GM18951 (cell line): Measurements from ENCODE around the gene INPP4B.

Source experiments
- POLR2A ChIP-seq: IDR thresholded peaks from 4 replicates; pipeline ENCODE4 v1.6.1; 2011; ENCODE audit warnings: mild to moderate bottlenecking; ENCODE audit not compliant: insufficient read length, insufficient read depth; ENCODE audit errors: extremely low read depth
- in situ Hi-C: fragments of 300-500 bp; cut with MboI; formaldehyde crosslinking; loops from one replicate; pipeline ENCODE4 v1.12.0; 2022; ENCODE audit warnings: low sequenced_read_pairs, mixed read lengths, inconsistent platforms; ENCODE audit not compliant: unreplicated experiment

The INPP4B gene

DNA sequence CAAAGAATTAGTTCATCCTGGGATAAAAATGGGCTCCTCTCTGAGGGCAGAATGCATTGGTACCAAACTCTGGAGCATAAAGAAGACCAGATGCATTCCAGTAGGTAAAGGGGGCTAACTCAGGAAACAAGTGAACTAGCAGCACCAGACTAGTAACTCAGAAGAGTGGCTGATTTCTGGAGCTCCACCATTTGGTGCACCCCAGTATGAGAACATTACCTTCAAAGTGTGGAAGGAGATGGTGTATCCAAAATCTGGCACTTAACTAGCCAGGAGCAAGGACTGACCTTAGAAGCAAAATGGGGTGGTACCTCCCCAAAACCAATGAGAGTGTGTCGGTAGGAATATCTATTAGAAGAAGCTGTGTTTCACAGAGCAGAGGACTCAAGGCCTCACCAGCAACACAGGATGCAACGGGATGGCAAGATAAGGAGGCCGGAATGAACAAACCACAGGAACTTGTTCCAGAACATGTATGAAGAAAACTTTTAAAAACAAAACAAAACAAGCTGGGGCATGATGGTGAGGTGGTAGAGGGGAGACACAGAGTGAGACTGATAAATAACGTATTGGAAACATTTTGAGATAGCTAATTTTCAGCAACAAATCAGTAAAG is 142.3 kb downstream of the INPP4B start:
- in situ Hi-C loops = no loop called here
- TF ChIP-seq POLR2A = no peak

GRCh38 chr4:142701017-142701416 is 145.1 kb downstream of the INPP4B start:
- no peak for TF ChIP-seq POLR2A
- in situ Hi-C loops = no loop called here

DNA sequence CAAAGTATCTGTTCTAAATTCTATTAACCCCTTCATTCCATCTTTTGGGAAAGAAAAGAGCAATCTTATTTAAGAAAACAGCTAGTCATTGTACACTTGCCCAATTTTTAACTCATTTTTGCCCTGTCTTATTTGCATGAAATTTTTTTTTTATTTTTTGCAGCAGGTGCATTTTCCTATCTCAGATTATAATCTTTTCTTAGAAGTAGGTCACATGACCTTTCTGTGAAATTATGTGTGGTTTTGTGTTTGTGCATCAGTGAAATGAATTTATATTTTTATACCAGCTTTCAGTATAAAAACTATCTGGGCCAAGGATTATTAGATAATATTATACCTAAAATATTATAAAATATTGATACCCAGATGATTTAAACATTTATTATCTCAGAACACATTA is 145.6 kb downstream of the INPP4B start:
- TF ChIP-seq POLR2A = no peak
- in situ Hi-C loops = no loop called here

DNA sequence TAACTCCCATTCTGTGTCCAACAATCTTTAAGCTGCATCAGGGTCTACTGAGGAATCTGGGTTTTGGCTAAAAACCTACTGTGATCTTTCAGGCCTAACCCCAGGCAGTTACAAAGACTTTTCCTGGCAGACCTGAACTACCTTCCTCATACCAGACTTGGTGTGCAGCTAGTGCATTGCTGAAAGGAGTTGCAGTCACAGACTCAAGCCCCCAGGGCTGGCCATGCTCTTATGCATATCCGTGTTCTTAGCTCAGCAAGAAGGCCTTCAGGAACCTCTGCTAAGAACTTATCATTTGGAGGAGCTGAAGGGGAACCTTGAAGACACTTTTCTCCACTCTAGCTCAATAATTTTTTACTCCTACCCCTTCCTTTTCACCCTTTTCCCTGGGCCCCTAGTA is 147.5 kb downstream of the INPP4B start:
- TF ChIP-seq POLR2A = no peak
- in situ Hi-C loops = no loop called here

GRCh38 chr4:142697928-142698327 is 148.2 kb downstream of the INPP4B start:
- no peak for TF ChIP-seq POLR2A
- in situ Hi-C loops = no loop called here

DNA sequence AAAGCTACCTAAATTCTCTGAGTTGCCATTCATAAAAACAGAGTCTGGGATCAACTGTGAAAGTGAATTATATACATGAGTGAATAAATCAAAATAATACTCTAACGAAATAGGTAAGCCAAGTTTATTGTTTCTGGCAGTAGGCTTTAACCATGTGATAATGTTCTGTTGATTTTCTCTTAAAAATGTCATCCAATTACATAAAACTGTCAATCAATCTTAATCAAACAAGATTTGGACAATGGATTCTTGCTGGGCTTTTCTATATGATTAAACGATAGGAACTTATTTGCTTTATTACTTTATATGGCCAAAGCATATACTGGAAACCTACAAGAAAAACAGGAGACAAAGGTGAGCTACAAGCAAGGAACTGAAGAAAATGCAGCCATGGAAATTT is 148.8 kb downstream of the INPP4B start:
- in situ Hi-C loops = no loop called here
- TF ChIP-seq POLR2A = no peak

DNA sequence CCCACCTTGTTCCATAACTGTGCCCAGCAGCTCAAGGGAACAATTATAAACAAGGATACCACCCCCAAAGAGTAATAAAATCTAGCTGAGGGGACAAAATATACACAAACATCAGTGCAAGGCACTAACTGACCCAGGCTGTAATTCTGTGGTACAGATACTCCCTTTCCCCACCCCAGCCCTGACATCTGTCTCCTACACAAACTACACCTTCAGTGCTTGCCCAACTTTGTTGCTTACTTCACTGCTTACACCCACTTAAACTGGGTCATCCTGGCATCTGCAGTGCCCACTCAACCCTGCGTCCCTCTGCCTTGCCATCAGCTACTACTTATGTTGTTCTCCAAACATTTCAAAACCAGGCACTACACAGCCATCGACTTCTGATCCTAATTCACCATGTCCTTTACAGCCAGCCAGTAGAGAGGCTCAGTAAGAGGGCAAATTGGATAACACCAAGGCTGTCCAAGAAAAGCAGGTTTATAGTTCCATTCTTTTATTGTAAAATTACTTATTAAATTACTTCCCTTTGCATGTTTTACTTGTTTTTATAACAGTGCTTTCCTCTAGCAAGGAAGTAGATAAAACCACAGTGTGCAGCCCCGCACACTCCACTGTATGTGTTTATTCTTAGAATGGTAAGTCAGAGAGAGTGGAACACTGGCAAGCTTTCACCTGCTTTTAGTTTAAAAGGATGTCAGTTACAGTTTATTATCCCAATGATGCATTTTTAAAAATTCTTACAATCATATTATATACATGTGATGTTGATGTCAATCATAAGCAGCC is 149.6 kb downstream of the INPP4B start:
- TF ChIP-seq POLR2A = no peak
- in situ Hi-C loops = no loop called here

- in situ Hi-C loops = no loop called here
Measured at GRCh38 chr4:142690406-142691163, 155.5 kb downstream of the INPP4B start.

DNA sequence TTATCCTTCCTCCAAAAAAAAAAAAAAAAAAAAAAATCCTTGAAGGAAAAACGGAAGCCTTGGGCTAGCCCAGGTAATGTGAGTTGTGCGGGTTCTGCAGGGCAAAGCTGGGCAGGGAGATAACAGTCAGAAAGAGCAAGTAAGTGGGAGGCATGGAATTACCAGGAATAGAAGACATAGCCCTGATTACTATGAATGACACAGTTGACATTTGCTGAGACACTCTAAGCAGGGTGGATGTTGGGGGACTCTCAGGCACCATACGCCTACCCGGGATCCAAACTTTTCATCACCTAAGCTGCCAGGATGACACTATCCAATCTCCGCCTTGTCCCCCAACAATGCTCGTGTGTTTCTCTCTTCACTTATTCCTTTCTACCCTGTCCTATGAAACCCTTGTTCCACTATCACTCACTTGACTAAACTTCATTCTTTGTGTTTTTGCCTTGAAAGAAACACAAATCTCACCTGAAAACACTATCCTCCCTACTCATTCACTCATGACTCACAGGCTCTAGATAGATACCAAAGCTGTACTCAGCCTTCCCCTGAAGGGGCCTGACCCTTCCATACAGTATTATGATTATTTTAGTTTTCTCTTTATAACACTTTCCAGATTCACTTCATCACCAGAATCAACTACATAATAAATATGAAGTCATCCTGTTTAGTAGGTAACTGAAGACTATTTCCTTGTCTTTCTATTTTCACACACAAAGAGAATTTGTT is 158.4 kb downstream of the INPP4B start:
- TF ChIP-seq POLR2A = no peak
- in situ Hi-C loops = no loop called here

More at GRCh38 chr4:142690406-142691163, 155.5 kb downstream of the INPP4B start:
- TF ChIP-seq POLR2A = no peak

DNA sequence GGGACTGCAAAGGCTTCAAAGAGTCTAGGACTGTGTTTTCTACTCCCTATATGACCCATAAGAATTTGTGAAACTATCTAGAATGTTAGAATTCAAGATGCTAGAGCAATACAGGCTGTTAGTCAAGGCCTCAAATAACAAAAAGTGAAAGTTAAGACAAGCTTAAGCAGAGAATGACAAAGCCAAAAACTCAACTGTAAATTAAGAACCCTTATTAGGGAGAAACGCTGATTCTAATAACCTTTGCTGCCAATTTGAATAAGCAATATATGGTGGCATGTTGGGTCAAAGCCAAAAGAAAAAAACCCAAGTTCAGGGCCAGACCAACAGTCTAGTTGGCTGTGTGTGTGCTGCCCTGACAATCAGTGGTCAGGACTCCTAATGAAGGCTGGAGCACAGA is 160.0 kb downstream of the INPP4B start:
- TF ChIP-seq POLR2A = no peak
- in situ Hi-C loops = no loop called here

GRCh38 chr4:142683997-142684396 is 162.1 kb downstream of the INPP4B start:
- TF ChIP-seq POLR2A = no peak
- in situ Hi-C loops = no loop called here

DNA sequence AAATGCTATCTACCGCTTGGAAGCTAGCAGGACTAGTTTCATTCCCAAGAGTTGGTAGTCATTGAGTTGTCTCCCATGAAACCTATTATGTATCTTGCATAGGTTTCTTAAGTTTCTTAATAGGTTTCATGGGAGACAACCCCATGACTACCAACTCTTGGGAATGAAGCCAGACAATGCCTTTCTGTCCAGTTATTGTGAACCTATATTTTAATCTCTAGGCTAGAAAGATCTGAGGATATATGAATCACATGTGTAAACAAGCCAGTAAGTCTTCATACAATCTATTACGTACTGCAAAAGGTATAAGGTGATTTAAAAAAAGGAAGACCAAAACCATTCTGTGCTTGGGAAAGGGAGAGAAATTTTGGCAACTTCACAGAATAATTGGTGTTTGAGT is 162.6 kb downstream of the INPP4B start:
- no peak for TF ChIP-seq POLR2A
- in situ Hi-C loops = no loop called here

DNA sequence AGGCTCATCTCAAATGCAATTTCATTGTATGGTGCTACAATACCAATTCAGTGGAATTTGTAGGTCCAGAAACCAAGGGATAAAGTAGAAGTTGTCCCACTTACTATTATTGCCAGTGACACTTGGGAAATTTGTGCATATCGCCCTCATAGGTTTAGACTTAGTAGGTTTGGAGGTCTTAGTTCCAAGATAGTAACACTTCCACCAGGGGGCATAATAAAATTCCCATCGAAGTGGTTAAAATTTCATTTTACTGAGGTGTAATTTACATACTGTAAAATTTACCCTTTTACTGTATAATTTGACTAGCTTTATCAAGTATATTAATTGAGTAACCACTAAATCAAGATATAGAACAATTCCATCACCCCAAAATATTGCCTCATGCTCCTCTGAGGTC is 174.6 kb downstream of the INPP4B start:
- in situ Hi-C loops = no loop called here
- TF ChIP-seq POLR2A = no peak

DNA sequence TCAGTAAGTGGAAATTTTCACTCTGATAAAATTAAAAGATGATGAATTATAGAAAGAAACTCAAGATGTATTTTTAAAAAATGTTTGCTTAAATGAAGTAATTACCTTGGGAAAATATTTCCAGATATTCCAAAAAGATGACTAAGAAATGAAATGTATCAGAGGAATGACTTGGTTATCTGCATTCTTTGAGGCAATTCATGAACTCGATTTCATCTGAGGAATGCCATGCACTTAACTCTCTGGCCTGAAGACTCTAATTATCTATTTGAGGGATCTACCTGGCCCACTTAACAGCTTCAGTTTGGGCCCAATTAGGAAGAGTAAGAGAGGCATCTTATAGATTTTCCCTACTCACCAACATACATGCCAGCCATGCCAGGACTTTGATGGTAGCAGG is 182.3 kb downstream of the INPP4B start:
- TF ChIP-seq POLR2A = no peak
- in situ Hi-C loops = no loop called here

DNA sequence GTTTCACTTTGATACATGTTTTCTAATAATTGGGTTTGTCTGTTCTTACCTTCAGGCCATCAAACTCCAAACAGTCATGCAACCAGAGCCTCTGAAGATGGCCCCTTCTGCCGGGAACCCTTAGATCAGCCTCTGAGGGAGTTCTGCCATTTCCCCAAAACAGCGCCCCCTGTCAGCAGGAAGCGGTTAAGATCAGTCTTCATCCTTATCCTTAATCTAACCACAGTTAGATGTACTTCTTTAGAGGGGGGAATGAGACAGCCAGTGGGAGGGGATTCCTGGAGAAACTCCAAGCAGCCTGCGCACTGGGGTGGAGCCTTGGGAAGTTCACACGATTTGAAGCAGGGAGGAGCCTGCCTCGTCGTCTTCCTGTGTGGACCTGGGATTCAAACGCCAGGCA is 185.4 kb downstream of the INPP4B start:
- no peak for TF ChIP-seq POLR2A
- in situ Hi-C loops = no loop called here
